GM18499 (cell line): ENCODE data around the gene CCR7.

Experiments used
- ATAC-seq: cut with Tn5 transposase; IDR thresholded peaks from one replicate; pipeline ENCODE4 v1.9.1; 2021; ENCODE audit warnings: moderate number of reproducible peaks; ENCODE audit not compliant: insufficient read depth, unreplicated experiment

CCR7 gene

DNA sequence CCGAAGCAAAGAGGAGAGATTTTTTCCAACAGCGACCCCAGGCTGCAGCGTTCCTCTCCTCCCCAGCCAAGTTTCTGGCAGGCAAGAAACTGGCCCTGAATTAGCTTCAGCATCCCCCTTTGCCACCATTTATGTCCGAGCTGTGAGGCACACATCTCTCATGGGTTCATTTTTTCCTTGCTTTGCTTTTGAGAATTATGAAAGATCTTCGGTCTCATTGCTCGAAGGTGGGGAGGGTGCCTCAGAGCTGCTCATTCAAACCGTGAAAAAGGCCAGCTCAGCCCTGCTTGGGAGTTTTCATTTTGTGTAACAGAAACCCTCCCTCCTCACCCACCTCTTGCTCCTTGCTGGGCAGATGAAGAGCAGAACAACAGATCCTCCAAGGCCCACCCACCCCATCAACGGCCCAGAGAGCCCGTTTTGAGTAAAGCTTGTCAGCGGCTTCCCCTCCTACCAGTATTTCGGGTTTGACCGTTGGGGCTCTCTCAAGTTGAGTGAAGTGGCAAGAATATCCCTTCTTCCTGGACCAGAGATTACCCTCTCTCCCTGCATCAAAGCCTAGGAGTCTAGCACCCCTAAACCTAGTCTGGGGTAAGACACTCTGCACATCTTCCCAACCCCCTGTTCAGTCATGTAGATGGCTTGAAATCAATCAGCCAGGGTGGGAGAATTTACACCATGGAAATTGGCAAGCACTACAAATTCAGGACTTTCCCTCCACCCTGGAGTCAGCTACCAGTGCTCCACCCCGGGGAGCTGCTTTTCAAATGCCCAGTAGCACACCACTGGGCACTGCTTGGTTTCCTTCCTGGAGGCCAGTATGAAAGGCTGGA, 1.8 kb downstream of the CCR7 start:
- ATAC-seq, result no peak

GRCh38 chr17:40562838-40563219, 2.4 kb downstream of the CCR7 start:
- no peak for ATAC-seq

- ATAC-seq, result peak; percentile 29
Measured at GRCh38 chr17:40561871-40562611, 3.2 kb downstream of the CCR7 start.

- ATAC-seq, result no peak
Measured at GRCh38 chr17:40561294-40561870, 3.9 kb downstream of the CCR7 start.

- no peak for ATAC-seq
Measured at GRCh38 chr17:40560592-40561293, 4.5 kb downstream of the CCR7 start.

- no peak for ATAC-seq
Measured at GRCh38 chr17:40559954-40560591, 5.2 kb downstream of the CCR7 start.

- no peak for ATAC-seq
Measured at GRCh38 chr17:40559564-40559916, 5.7 kb downstream of the CCR7 start.

- no peak for ATAC-seq
Measured at GRCh38 chr17:40558890-40559563, 6.2 kb downstream of the CCR7 start.

GRCh38 chr17:40558300-40558889, 6.9 kb downstream of the CCR7 start:
- no peak for ATAC-seq

GRCh38 chr17:40557531-40558299, 7.6 kb downstream of the CCR7 start:
- ATAC-seq, result no peak

GRCh38 chr17:40556884-40557414, 8.3 kb downstream of the CCR7 start:
- no peak for ATAC-seq

GRCh38 chr17:40556198-40556661, 9.0 kb downstream of the CCR7 start:
- ATAC-seq, result no peak

DNA sequence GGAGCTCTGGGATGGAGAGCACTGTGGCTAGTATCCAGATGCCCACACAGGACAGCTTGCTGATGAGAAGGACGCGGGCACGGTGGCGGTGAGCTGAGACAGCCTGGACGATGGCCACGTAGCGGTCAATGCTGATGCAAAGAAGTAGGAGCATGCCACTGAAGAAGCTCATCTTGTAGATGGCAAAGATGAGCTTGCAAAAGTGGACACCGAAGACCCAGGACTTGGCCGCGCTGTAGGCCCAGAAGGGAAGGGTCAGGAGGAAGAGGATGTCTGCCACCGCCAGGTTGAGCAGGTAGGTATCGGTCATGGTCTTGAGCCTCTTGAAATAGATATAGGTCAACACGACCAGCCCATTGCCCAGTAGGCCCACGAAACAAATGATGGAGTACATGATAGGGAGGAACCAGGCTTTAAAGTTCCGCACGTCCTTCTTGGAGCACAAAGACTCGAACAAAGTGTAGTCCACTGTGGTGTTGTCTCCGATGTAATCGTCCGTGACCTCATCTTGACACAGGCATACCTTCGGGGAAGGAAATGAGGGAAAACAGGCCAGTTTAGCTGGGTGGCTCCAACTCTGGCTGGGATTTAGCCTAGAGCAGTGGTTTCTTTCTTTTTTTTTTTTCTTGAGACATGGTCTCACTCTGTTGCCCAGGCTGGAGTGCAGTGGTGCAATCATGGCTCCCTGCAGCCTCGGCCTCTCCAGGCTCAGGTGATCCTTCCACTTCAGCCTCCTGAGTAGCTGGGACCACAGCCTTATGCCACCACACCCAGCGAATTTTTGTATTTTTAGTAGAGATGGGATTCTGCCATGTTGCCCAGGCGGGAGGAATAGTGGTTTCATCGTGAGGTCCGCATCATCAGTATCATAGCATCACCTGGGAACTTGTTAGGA, 9.7 kb downstream of the CCR7 start:
- ATAC-seq, result no peak

GRCh38 chr17:40554646-40555295, 10.5 kb downstream of the CCR7 start:
- ATAC-seq, result no peak

DNA sequence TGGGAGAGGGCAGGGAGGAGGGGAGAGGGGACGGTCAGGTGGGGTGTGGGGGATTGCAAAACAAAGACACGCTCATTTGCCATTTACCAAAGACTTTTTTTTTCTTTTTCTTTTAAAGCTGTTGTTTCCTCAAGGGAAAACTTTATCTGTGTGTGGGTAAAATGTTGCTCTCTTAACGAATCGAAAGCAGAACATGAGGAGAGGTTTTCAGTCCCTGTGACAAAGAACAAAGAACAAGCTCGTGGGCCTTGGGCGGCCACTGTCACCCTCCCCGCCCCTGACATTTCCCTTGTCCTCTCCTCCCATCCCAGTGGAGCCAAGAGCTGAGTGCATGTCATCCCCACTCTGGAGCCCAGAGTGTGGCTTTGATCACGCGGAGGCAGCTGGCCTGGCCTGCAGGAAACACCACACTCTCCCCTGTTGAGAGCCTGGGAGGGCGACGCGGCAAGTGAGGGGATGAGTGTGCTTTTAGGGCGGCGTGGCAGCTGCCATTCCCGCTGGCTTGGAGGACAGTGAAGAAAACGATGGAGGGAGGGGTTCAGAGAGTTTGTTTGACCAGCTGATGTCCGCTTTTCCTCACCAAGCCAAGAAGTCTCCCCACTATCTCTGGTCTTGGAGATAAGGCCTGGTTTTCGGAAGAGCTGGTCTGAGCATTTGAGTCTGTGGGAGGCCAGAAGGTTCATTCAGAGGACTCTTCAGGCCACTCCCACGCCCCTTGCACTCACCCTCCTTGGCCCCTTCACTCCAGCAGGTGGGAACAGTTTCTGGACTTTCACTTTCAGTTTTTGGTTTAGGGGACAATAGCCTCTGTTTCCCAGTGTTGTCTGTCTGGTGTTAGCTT, 11.4 kb downstream of the CCR7 start:
- no peak for ATAC-seq
